ENCODE results near the gene ZNF12.
A peak's percentile ranks its signal among the peaks of the same experiment; 100 is the strongest.
"Not testable (repeated sequence)": the region's sequence is repeated elsewhere in the genome, so short reads cannot be mapped to it uniquely, and the experiment has no call there.

ZNF12 gene

DNA sequence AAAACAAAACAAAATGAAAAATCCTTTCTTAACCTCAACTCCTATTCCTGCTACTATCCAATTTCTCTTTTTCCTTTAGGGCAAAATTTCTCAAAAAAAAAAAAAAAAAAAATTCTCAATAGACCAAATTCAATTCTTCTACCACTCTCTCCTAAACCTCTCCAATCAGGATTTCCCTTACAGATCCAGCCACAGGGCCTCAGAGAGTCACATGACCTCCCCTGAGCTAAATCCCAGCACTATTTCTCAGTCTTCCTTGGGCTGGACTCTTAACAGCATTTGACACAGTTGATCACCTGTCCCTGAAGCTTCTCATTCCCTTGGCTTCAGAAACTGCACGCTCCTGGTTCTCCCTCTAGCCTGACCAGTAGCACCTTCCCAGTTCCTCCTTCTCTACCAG is 4.9 kb downstream of the ZNF12 start:
- no peak for DNase-seq
- intact Hi-C loops (cut with DNase I), result no loop called here

DNA sequence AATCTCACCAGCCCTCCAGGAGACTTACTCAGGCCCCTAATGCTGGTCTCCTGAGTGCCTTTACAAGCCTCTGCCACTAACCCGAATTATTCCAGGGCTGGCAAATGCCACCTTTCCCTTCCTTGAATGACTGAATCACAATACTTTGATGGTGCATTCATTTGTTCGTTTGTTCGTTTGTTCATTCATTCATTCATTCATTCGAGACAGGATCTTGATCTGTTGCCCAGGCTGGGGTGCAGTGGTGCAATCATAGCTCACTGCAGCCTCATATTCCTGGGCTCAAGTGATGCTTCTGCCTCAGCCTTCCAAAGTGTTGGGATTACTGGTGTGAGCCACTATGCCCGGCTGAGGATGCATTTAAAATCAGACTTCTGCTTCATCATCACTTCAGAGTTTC is 6.0 kb downstream of the ZNF12 start:
- DNase-seq, result no peak
- intact Hi-C loops (cut with DNase I), result no loop called here

DNA sequence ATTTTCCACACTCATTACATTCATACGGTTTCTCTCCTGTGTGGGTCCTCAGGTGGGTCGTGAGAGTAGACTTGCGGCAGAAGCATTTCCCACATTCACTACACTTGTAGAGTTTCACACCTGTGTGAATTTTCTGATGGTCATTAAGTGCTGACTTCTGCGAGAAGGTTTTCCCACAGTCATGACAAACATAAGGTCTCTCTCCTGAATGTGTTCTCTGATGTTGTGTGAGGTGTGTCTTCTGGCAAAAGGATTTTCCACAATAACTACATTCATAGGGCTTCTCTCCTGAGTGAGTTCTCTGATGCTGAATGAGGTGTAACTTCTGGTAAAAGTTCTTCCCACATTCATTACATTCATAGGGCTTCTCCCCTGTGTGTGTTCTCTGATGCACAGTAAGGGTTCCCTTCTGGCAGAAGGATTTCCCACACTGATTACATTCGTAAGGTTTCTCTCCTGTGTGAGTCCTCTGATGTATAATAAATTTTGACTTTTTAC is 15.1 kb downstream of the ZNF12 start:
- no peak for DNase-seq
- intact Hi-C loops (cut with DNase I), result no loop called here

DNA sequence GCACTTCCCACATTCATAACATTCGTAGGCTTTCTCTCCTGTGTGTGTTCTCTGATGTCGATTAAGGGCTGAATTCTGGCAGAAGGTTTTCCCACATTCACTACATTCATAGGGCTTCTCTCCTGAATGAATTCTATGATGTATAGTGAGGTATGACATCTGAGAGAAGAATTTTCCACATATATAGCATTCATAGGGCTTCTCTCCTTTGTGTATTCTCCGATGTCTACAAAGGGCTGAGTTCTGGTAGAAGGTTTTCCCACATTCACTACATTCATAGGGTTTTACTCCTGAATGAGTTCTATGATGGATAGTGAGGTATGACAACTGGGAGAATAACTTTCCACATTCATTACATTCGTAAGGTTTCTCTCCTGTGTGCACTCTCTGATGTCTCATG is 15.6 kb downstream of the ZNF12 start:
- intact Hi-C loops (cut with DNase I), result no loop called here
- no peak for DNase-seq

DNA sequence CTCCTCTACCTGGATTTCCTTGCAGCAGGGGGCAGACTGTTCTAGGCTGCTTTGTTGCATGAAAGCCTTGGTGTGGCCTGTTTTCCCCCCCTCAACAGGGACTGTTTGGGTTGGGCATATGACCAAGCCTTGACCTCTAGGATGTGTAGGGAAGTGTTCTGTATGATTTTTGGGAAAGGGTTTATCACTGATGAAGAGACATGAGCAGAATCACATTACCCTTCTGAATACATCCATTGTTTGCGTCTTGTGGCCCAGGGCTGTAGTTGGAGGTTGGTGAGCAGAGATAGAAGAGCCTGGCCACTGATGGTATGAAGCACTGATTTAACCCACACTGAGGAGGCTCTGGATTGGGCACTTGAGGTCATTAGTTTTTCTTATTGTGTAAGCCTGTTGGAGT is 26.6 kb downstream of the ZNF12 start:
- no peak for DNase-seq
- intact Hi-C loops (cut with DNase I), result no loop called here

DNA sequence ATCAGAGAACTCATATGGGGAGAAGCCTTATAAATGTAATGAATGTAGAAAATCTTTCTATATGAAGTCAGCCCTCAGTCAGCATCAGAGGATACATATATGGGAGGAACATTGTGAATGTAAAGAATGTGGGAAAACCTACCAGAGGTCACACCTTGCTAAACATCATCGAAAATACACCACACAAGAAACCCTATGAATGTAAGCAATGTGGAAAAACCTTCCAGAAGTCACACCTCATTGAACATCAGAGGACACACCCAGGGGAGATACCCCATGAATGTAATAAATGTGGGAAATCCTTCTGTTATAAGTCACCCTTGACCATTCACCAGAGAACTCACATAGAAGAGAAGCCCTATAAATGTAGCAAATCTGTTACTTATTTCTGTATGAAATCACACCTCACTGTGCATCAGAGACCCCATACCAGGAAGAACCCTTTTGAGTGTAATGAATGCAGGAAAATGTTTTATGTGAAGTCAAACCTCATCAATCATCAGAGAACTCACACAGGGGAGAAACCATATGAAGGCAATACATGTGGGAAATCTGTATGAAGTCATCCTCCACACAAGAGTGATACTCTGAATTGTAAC is 30.8 kb downstream of the ZNF12 start:
- intact Hi-C loops (cut with DNase I), result no loop called here

DNA sequence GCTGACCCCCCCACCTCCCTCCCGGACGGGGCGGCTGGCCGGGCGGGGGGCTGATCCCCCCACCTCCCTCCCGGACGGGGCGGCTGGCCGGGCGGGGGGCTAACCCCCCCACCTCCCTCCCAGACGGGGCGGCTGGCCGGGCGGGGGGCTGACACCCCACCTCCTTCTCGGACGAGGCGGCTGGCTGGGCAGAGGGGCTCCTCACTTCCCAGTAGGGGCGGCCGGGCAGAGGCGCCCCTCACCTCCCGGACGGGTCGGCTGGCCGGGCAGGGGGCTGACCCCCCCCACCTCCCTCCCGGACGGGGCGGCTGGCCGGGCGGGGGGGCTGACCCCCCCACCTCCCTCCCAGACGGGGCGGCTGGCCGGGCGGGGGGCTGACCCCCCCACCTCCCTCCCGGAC is 35.9 kb downstream of the ZNF12 start:
- peak in 1 of 10 donors; percentile 59 for DNase-seq
- intact Hi-C loops (cut with DNase I), result not testable (repeated sequence)

More for the DNA sequence above, 30.8 kb downstream of the ZNF12 start:
- DNase-seq, result no peak

DNA sequence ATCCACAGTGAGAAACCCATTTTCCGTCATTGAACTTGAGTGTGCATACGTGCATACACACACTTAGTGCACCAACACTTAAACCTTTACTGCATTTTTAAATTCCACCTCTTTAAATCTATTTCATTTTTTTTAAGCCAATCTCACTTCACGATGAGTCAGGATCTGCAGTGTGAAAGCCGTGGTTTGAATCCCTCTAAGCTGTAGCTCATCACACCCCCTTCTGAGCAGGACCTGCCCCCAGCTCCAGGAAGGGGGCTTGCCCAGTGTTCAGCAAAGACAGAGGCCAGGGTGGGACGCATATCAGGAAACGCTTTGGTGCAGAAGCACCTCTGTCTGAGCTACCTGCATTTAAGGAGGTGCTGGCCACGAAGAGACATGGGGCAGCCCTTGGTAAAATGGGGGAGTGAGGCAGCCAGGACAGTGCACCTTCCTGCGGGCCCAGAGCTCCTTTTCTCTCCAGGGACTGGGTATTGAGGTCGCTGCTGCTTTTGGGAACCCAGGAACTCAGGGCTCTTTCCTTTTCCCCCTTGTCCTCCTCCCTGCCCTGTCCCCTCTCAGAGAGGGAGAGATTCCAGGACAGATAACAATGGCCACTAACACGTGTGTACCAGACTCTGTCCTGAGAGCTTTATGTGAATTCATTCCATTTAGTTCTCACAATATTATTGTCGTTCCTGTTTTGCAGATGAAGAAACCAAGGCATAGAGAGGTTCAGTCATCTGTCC is 48.0 kb downstream of the ZNF12 start:
- DNase-seq, result peak in 1 of 10 donors; percentile 25
- intact Hi-C loops (cut with DNase I), result no loop called here

DNA sequence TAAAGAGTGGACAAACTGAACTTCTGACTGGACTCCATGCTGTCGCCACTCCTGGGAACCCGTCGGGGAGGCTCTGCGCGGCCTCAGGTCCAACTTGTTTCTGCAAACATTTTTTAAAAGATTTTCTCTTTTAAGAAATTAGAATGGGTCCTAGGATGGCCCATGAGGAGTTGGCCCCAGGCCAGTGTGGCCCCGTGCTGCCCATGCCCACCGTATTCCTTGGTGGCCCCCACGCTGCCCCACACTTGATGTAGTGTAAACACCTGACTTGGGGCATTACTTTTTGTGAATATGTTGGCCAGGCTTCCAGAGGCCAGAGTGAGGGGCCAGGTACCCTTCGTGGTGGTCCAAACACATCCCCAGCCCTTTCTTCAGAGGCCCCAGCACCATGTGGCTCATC is 50.3 kb downstream of the ZNF12 start:
- DNase-seq, result peak in 2 of 10 donors; percentile 62 to 81
- intact Hi-C loops (cut with DNase I), result no loop called here

DNA sequence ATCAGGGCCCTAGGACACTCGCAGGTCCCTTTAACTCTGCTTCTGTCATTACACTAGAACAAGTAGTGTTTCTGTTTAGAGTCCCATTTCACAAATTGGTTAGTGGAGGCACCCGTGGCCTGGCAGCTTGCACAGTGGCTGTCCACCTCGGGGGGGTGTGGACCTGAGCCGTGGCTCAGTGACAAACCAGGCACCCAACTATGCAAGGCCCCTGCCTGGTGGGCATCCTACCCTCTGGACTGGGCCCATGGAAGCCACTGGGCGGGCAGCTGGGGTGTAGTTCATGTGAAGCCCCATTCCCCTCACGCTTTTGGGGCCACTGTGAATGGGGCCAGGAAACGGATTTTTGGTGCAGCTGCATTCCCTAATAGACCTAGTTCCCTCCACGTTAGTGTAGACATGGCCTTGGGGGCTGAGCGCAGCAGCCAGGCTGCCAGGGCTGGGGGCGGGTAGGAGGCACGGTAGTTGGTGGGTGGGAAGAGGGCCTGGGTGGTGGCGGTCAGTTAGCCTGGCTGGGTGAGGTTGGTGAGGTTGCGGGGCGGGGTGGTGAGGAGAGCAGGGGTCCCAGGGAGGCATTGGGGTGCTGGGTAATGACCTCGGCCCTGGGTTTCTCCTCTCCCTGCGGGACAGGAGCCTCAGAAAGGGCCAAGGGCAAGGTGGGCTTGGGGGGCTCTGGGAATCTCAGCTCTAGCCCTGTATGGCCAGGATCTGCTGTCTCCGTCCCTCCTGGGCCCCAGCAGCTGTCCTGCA is 50.9 kb downstream of the ZNF12 start:
- intact Hi-C loops (cut with DNase I), result no loop called here
- DNase-seq, result peak in 2 of 10 donors; percentile 43 to 65

DNA sequence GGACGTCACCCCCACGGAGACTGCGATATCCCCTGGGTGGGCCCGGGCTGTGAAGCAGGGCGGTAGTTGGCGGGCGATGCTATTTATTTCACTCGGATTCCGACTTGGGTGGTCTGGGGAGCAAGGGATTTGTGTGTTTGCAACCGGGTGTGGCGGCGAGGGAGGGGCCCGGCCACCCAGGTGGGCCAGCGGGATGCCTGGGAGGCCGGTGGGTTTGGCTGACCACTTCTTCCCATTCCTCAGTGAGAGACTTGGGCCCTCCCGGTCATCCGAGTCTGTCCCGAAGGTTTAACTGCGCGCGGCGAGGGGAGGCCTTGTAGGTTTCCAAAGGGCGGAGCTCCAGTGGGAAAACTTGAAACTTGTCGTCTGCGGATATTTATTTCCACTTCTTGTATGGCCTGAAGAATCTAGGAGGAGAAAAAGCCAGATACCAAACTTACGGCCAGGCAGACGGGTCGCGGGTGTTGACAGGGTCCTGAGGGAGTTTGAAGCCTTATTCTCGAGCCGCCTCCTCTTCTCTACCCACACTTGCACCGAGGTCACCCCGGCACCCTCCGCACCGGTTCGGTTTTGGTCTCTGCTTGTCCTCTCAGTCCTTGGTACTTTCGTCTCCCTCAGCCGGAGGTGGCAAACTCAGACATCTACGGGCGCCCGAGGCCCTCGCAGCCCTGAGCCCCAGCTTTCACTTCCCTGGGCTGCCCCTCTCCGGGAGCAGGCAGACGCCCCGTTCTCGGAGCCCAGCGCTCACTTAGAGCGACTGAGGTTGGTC is 51.7 kb downstream of the ZNF12 start:
- DNase-seq, result peak in 2 of 10 donors; percentile 52 to 73
- intact Hi-C loops (cut with DNase I), result no loop called here

DNA sequence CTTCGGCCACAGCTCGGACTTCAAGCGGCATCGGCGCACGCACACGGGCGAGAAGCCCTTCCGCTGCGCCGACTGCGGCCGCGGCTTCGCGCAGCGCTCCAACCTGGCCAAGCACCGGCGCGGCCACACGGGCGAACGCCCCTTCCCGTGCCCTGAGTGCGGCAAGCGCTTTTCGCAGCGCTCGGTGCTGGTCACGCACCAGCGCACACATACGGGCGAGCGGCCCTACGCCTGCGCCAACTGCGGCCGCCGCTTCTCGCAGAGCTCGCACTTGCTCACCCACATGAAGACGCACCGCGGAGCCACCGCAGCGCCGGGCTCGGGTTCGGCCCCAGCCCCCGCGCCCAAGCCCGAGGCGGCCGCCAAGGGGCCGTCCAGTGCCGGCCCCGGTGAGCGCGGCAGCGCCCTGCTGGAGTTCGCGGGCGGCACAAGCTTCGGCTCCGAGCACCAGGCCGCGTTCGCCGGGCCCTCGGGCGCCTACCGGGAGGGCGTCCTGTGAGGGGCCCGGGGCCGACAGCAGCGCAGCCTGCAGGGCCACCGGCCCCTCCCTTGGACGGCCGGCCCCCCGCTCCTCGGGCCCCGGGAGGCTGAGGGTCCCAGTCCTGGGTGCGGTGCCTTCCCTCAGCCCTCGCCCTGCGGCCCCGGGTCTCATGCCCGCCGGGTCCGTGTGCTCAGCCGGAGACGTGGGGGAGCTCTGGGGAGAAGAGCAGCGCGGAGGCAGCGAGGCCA is 52.5 kb downstream of the ZNF12 start:
- DNase-seq, result peak in 3 of 10 donors; percentile 49 to 78 (median 55)
- intact Hi-C loops (cut with DNase I), result no loop called here

DNA sequence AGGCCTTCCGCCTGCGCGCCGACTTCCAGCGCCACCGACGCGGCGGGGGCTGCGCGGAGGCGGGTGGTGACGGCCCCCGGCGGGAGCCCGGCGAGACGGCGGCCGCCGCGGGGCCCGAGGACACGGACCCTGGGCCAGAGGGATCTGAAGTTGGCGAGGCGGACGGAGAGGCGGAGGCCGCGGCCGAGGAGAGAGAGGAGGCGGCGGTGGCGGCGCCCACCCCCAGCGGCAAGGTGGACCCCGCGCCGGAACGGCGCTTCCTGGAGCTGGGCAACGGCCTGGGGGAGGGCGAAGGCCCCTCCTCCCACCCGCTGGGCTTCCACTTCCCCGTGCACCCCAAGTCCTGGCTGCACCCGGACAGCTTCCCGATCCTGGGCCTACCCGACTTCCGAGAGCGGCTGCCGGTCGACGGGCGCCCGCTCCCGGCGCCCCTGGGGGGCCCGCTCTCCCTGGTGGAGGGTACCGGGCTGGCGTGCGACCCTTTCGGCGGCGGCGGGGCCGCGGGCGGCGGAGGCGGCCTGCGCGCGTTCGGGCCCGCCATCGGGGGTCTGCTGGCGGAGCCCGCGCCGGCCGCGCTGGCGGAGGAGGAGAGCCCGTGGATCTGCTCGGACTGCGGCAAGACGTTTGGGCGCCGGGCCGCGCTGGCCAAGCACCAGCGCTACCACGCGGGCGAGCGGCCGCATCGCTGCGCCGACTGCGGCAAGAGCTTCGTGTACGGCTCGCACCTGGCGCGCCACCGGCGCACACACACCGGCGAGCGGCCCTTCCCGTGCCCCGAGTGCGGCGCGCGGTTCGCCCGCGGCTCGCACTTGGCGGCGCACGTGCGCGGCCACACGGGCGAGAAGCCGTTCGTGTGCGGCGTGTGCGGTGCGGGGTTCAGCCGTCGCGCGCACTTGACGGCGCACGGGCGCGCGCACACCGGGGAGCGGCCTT is 53.4 kb downstream of the ZNF12 start:
- intact Hi-C loops (cut with DNase I), result no loop called here
- peak in 3 of 10 donors; percentile 56 to 84 (median 60) for DNase-seq

DNA sequence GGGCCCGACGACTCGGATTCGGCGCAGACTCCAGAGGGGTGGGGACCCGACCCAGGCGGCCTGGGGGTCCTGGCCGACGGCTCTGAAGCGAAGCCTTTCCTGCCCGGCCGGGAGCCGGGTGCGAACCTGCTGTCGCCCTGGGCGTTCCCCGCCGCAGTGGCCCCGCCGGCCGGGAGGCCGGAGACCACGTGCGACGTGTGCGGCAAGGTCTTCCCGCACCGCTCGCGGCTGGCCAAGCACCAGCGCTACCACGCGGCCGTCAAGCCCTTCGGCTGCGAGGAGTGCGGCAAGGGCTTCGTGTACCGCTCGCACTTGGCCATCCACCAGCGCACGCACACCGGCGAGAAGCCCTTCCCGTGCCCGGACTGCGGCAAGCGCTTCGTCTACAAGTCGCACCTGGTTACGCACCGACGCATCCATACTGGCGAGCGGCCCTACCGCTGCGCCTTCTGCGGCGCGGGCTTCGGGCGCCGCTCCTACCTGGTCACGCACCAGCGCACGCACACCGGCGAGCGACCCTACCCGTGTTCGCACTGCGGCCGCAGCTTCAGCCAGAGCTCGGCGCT is 54.2 kb downstream of the ZNF12 start:
- DNase-seq, result peak in 3 of 10 donors; percentile 62 to 85 (median 64)
- intact Hi-C loops (cut with DNase I), result no loop called here

DNA sequence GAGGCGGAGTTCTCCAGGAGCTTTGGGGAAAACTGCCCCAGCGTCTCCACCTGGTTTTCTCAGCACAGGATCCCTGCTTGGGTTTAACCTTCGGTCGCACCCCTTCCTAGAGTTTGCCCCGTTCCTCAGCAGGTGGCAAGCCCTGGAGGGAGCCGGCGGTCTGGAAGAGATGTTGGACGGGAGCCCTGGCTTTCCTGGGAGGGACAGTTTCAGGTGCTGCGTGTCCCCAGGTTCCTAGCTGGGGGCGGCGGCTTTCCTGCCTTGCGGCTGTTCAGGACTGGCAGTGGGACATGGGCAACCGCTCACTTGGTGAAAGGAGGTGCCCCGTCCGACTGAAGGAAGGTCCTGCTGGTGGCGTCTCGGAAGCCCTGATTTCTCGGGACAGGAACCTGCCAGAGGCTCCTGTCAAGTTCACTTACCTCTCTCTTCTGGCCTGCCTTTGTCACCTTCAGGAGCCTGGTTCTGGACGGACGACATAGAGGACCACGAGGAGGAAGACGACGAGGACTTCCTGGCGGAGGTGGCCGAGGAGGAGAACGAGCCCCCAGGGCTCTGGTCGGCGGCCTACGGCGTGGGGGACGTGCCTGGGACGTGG is 54.8 kb downstream of the ZNF12 start:
- DNase-seq, result peak in 3 of 10 donors; percentile 70 to 78 (median 75)
- intact Hi-C loops (cut with DNase I), result no loop called here

DNA sequence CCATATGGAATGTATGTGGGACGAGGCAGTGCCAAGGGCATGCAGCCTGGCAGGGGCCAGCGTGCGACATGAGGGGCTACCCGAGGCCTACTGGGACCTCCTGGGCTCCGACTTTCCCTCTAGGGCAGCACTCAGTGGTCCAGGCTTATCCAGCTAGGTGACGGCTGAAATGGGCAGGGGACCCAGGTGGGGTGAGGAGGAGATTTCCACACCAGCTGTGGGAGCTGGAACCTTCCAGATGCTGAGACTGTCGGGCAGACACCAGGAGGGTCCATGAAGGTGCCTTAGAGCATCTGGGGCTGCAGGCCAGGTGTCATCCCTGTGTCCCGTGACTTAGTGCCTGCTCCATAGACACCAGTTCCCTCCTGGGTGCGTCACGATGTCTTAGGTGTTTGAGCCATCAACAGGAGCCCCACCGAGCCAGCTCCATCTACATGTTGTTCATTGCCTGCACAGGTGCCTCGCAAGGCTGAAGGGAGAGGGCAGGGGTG is 56.2 kb downstream of the ZNF12 start:
- peak in 3 of 10 donors; percentile 35 to 77 (median 72) for DNase-seq
- intact Hi-C loops (cut with DNase I), result no loop called here

DNA sequence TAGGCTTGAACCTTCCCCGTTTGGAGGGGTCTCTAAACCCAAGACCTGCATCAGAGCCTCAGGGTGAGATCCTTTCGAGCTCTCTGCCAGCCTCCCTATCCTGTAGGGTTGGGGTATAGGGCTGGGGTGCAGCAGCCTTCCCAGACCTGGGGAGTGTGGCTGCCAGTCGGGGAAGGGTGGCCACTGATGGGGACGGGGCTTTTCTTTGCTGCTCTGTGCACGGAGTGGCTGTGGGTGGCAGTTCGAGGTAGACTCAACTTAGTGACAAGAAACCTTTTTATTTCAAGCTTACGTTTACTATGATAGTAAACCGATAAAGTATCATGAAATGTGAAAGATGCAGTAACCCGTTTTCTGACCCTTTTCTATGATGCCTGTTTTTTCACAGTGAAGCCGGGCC is 56.7 kb downstream of the ZNF12 start:
- DNase-seq, result peak in 3 of 10 donors; percentile 11 to 69 (median 39)
- intact Hi-C loops (cut with DNase I), result no loop called here
